Fibroblast of peridontal ligament (primary cell): Measurements from ENCODE around the gene IMPDH2.
"Not testable (repeated sequence)": the region's sequence is repeated elsewhere in the genome, so short reads cannot be mapped to it uniquely, and the experiment has no call there.

Experiments used
- DNase-seq: peaks from one replicate; pipeline ENCODE4 v3.0.0-alpha.2; 2010; ENCODE audit errors: extremely low read depth

Gene IMPDH2

GRCh38 chr3:49021213-49021812, 7.9 kb downstream of the IMPDH2 start:
- peak; percentile 97 for DNase-seq

- no peak for DNase-seq
Measured at GRCh38 chr3:49020330-49021212, 8.6 kb downstream of the IMPDH2 start.

GRCh38 chr3:49019941-49020329, 9.3 kb downstream of the IMPDH2 start:
- DNase-seq: no peak

GRCh38 chr3:49018707-49019006, 10.5 kb downstream of the IMPDH2 start:
- no peak for DNase-seq

- peak; percentile 34 for DNase-seq
Measured at GRCh38 chr3:49017971-49018706, 11.1 kb downstream of the IMPDH2 start, which contains the start of gene DALRD3. DALRD3 (minus strand) TSS chr3:49018580; CDS start chr3:49018564, 16 bp downstream.

- no peak for DNase-seq
Measured at GRCh38 chr3:49017229-49017970, 11.8 kb downstream of the IMPDH2 start.

- no peak for DNase-seq
Measured at GRCh38 chr3:49016414-49017228, 12.6 kb downstream of the IMPDH2 start.

- DNase-seq: no peak
Measured at GRCh38 chr3:49015765-49016164, 13.4 kb downstream of the IMPDH2 start.

GRCh38 chr3:49015072-49015471, 14.1 kb downstream of the IMPDH2 start:
- DNase-seq: no peak

- no peak for DNase-seq
Measured at GRCh38 chr3:49013738-49014660, 15.2 kb downstream of the IMPDH2 start.

GRCh38 chr3:49013113-49013737, 16.0 kb downstream of the IMPDH2 start:
- no peak for DNase-seq

- no peak for DNase-seq
Measured at GRCh38 chr3:49012441-49013017, 16.7 kb downstream of the IMPDH2 start.

GRCh38 chr3:49009396-49009795, 19.8 kb downstream of the IMPDH2 start:
- DNase-seq: no peak

GRCh38 chr3:49008627-49009026, 20.6 kb downstream of the IMPDH2 start:
- DNase-seq: not testable (repeated sequence)

GRCh38 chr3:49007771-49008528, 21.2 kb downstream of the IMPDH2 start:
- DNase-seq: peak; percentile 85

- DNase-seq: peak; percentile 97
Measured at GRCh38 chr3:49007068-49007770, 22.0 kb downstream of the IMPDH2 start, which contains the start of gene WDR6. WDR6 (plus strand) TSS chr3:49007391; CDS start chr3:49007432, 41 bp downstream.

- peak; percentile 77 for DNase-seq
Measured at GRCh38 chr3:49006408-49007067, 22.7 kb downstream of the IMPDH2 start.
